Suprapubic skin (tissue), 4 donors: ENCODE data around the gene PLEKHF1.

Experiments
- POLR2A ChIP-seq, 2 donors: fragments of 450-650 bp; IDR thresholded peaks; one replicate each; pipeline ENCODE4 v1.6.1; 2017; ENCODE audit warnings: antibody characterized with exemption in 2 of 2, mild to moderate bottlenecking in 2 of 2, moderate library complexity in 2 of 2
- POLR2AphosphoS5 ChIP-seq, 3 donors: sonication (generic); formaldehyde crosslinking; IDR thresholded peaks; one replicate each; pipeline ENCODE4 v1.6.1; 2017; ENCODE audit warnings: antibody characterized with exemption in 3 of 3
- TF ChIP-seq, protein P1 (sequence below), 2 donors: fragments of 200-600 bp in 1 of 2; fragments of 450-650 bp in 1 of 2; sonication (generic) in 1 of 2; IDR thresholded peaks; one replicate each; pipeline ENCODE4 v1.5.1; 2016 to 2019; ENCODE audit warnings: antibody characterized with exemption in 2 of 2, mild to moderate bottlenecking in 1 of 2, moderate library complexity in 1 of 2

DNA sequence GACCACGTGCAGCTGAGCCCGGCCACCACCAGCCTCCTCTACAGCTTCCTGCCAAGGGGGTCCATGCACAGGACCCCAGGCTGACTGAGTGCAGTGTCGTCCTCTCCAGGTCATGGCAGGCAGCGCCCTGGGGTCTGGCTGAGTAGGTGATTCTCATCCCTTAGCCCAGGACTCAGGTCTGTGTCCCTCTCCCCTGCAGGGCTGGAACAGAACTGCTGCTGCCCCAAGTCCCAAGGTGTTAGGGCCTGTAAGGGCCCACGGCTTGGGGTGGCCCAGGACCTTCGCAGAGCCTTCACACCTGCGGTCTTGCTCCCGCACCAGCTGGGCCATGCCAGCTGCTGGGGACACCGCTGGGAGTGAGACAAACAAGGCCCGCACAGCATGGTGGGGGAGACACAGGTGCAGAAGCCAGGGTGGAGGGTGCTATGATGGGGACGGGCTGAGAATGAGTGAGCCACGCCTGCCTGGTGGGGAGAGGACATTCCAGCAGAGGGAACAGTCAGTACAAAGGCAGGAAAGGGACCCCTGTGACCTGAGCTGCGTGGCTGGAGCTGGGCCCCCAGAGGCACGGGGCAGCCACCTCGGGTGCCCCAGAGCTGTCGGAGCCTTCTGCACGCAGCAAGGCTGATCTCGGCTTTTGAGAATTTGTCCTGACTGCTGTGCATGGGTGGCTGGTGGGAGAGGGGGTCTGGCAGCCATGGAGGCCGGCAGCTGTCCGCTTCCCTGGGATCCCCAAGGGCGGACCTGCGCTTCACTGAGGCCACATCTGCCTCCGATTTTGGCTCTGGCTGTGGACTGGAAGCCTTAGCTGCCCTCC lies 11.9 kb downstream of the PLEKHF1 start:
- TF ChIP-seq POLR2AphosphoS5 (IDR thresholded peaks at IDR 0.05) = no peak
- TF ChIP-seq, protein P1, sequence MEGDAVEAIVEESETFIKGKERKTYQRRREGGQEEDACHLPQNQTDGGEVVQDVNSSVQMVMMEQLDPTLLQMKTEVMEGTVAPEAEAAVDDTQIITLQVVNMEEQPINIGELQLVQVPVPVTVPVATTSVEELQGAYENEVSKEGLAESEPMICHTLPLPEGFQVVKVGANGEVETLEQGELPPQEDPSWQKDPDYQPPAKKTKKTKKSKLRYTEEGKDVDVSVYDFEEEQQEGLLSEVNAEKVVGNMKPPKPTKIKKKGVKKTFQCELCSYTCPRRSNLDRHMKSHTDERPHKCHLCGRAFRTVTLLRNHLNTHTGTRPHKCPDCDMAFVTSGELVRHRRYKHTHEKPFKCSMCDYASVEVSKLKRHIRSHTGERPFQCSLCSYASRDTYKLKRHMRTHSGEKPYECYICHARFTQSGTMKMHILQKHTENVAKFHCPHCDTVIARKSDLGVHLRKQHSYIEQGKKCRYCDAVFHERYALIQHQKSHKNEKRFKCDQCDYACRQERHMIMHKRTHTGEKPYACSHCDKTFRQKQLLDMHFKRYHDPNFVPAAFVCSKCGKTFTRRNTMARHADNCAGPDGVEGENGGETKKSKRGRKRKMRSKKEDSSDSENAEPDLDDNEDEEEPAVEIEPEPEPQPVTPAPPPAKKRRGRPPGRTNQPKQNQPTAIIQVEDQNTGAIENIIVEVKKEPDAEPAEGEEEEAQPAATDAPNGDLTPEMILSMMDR (IDR thresholded peaks at IDR 0.05) = no peak
- no peak for TF ChIP-seq POLR2A (IDR thresholded peaks at IDR 0.05)
